ENCODE results near the gene LHFPL4.

DNA sequence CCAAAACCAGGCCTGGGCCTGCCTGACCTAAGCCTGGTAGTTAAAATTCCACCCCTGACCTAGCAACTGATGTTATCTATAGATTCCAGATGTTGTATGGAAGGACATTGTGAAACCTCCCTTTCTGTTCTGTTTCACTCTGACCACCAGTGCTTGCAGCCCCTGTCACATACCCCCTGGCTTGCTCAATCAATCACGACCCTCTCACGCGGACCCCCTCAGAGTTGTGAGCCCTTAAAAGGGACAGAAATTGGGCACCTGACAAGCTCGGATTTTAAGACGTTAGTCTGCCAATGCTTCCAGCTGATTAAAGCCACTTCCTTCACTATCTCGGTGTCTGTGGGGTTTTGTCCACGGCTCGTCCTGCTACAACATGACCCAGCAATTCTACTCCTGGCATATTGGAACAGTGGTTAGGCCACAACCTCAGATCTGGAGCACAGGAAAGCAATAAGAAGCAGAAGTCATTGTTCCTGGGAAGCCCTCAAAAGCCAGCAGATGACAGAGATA is 36.7 kb upstream of the LHFPL4 start:
- TF ChIP-seq FOXM1 (IDR thresholded peaks at IDR 0.05; ENCODE audit: borderline replicate concordance, low read depth) (no peak), NFIC (IDR thresholded peaks at IDR 0.05) (no peak), CREB1 (IDR thresholded peaks at IDR 0.05; ENCODE audit: low read depth) (no peak), RAD21 (IDR thresholded peaks at IDR 0.05; ENCODE audit: low read depth) (no peak), EGR1 (IDR thresholded peaks at IDR 0.05) (no peak)

Data from Ishikawa (cell line).